BE2C (cell line): Measurements from ENCODE around the gene GADD45A.

ENCODE experiments used
- DNase-seq: peaks from one replicate; pipeline ENCODE4 v3.0.0-alpha.2; 2020
- H3K27me3 ChIP-seq: fragments of 250-450 bp; sonication (Bioruptor Pico); 2 replicates; pipeline ENCODE4 v1.5.1; 2020; ENCODE audit warnings: mild to moderate bottlenecking
- H3K36me3 ChIP-seq: fragments of 250-450 bp; sonication (Bioruptor Pico); 2 replicates; pipeline ENCODE4 v1.5.1; 2020; ENCODE audit warnings: mild to moderate bottlenecking
- H3K4me1 ChIP-seq: fragments of 250-450 bp; sonication (Bioruptor Pico); 2 replicates; pipeline ENCODE4 v1.5.1; 2020
- H3K4me3 ChIP-seq: 2 replicates; pipeline ENCODE4 v1.5.1; 2011; ENCODE audit warnings: low read depth, low read length
- H3K9me3 ChIP-seq: fragments of 250-450 bp; sonication (Bioruptor Pico); 2 replicates; pipeline ENCODE4 v1.5.1; 2020
- TF ChIP-seq, protein P1 (sequence below): IDR thresholded peaks from 2 replicates; pipeline ENCODE4 v1.5.1; 2012; ENCODE audit warnings: mild to moderate bottlenecking, low read depth, low read length

Gene GADD45A

DNA sequence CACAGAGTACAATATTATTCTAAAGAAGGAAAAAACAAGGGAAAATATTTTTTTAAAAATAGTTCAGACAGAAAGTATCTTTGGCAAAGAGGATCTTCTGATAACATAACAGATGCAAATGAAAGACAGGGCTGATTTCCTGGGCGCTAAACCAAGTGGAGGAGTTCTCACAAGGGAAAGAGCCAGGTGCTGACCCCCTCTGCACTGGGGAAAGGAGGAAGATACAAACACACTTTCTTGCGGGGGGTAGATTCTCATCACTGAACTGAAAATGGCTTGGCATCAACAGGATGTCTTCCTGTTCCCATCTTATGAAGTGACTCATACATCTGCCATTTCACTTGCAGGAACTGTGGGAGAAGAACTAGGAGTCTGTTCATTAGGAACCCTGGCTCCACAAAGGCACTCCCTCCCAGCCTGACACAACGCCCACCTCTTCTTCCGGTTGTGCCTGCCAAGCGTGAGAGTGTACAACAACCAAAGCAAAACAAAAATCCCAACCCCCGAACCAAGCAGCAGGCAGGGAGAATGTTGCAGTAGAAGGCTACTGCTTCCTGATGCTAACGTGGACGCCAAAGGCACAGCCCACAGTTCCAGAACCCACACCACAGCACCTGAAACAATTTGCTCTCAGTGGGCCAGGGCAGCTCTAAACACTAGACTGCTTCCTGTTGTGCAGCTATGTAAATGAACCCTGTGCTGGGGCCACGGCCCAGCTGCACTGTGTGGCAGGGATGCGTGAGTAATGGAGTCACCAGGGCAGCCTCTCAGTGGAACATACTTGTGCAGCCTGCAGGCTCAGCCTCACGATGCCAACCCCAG, 51.0 kb downstream of the GADD45A start:
- H3K4me3 ChIP-seq, result no peak overlapping the region; the same call in 1 of the 2 replicates

DNA sequence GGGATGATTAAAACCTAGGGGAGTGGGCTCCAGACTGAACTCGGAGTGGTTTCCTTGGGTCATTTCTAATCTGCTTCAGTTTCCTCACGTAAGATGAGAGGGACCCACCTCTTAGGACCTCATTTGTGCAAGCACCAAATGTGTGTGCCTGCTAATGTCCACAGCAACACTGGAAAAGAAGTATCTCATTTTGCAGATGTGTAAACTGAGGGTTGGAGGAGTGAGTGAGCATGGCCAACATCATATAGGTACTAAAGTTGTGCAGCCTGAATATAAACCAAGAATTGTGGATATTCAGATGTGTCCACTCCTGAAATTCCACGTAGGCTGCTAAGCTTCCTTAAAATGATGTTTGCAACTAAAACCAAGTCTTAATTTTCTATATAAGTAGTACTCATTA, 51.7 kb downstream of the GADD45A start:
- Histone ChIP-seq H3K36me3 (no peaks in the 10 kb centered on the region), H3K9me3 (no peaks in the 10 kb centered on the region), H3K4me1 (no peaks in the 10 kb centered on the region)

More for the DNA sequence above, 51.0 kb downstream of the GADD45A start:
- H3K27me3 ChIP-seq, result no peaks in the 10 kb centered on the region
- DNase-seq, result peak; percentile 26
- no peaks in the 10 kb centered on the region for H3K4me1 ChIP-seq
- TF ChIP-seq, protein P1, sequence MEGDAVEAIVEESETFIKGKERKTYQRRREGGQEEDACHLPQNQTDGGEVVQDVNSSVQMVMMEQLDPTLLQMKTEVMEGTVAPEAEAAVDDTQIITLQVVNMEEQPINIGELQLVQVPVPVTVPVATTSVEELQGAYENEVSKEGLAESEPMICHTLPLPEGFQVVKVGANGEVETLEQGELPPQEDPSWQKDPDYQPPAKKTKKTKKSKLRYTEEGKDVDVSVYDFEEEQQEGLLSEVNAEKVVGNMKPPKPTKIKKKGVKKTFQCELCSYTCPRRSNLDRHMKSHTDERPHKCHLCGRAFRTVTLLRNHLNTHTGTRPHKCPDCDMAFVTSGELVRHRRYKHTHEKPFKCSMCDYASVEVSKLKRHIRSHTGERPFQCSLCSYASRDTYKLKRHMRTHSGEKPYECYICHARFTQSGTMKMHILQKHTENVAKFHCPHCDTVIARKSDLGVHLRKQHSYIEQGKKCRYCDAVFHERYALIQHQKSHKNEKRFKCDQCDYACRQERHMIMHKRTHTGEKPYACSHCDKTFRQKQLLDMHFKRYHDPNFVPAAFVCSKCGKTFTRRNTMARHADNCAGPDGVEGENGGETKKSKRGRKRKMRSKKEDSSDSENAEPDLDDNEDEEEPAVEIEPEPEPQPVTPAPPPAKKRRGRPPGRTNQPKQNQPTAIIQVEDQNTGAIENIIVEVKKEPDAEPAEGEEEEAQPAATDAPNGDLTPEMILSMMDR, result no peak
- no peaks in the 10 kb centered on the region for H3K9me3 ChIP-seq
- H3K36me3 ChIP-seq, result no peaks in the 10 kb centered on the region

DNA sequence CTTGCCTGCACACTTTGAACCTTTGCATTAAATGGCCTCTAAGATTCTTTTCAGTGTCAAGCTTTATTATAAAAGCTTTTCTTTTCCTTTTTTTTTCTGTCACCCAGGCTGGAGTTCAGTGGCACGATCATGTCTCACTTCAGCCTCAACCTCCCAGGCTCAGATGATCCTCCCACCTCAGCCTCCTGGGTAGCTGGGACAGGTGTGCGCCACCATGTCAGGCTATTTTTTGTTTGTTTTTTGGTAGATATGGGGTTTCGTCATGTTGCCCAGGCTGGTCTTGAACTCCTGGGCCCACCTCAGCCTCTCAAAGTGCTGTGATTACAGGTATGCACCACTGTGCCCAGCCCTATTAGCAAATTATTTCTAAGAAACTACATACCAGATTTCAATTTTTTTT, 52.9 kb downstream of the GADD45A start:
- DNase-seq, result no peak
- TF ChIP-seq, protein P1, result no peak
- no peaks in the 10 kb centered on the region for H3K27me3 ChIP-seq
- no peaks in the 10 kb centered on the region for H3K4me1 ChIP-seq
- H3K36me3 ChIP-seq, result no peaks in the 10 kb centered on the region
- H3K4me3 ChIP-seq, result no peak overlapping the region
- H3K9me3 ChIP-seq, result no peaks in the 10 kb centered on the region

More for the DNA sequence above, 51.7 kb downstream of the GADD45A start:
- TF ChIP-seq, protein P1, result no peak
- DNase-seq, result no peak
- Histone ChIP-seq H3K27me3 (no peaks in the 10 kb centered on the region), H3K4me3 (no peak overlapping the region)
